Stimulated activated CD8-positive, alpha-beta memory T cell treated with anti-CD3 and anti-CD28 coated beads, Interleukin-7, amount 100 ng/mL, for 1 hour (primary cell): Measurements from ENCODE around the gene GAPVD1.

ENCODE experiments used
- DNase-seq, 2 donors: peaks; one replicate each; pipeline ENCODE4 v3.0.0-alpha.2; 2020; ENCODE audit warnings: low read depth in 2 of 2

GAPVD1 gene

DNA sequence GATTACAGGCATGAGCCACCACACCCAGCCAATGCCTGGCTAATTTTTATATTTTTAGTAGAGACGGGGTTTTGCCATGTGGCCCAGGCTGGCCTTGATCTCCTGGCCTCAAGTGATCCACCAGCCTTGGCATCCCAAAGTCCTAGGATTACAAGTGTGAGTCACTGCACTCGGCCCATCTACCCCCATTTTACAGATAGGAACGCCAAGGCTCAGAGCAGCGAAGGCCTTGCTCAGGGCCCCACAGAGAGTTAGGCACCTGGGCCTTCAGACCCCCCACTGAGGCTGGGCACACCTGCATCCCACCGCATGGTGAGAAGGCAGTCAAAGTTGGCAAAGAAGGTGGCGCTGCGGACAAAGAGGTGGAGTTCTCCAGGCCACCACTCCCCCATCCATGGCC, 143.1 kb downstream of the GAPVD1 start:
- no peak for DNase-seq

- DNase-seq, result no peak
Observed at GRCh38 chr9:125405938-125406809, 144.5 kb downstream of the GAPVD1 start.

- no peak for DNase-seq
Observed at GRCh38 chr9:125406810-125407087, 145.1 kb downstream of the GAPVD1 start.

- no peak for DNase-seq
Observed at GRCh38 chr9:125407432-125407973, 145.9 kb downstream of the GAPVD1 start.

DNA sequence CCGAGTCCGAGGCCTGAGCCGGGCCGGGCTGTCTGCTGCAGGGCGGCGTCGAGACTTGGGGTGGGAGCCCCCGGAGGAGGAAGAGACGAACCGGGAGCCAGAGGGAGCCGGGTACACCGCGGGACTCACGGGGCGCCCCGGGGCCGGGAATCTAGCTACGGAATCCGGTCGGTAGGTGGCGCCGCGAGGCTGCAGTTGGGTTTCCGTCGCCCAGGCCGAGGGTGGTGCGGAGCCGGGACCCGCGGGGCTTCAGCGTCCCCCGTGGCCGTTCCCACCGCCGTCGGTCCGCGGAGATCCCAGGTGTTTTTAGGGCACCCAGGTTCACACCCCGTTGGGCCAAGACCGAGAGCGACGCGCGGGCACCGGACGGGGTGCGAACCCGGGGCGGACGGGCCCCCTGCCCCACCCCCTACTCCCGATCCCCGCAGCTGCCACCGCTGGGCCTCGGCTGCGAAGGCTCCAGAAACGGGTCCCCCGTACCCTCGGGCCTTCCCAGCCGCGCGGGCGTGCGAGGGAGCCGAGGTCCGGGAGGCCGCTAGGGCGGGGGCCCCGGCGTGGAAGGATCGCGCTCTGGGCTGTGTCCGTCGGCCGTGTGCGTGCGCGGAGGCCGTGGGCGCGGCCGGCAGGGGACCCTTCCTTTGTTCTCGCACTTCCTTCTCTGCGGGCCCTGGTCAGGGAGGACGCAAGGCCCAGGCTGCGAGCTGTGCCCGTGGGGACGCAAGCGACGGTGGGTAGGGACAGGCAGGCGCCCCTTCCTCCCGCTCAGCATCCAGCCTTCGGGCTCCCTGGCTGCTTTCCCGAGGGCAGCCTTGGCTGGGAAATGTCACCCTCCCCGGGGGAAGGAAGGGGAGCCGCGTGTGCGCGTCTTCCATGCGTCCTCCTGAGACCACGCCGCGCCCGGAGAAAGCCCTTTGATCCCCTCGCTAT, 146.6 kb downstream of the GAPVD1 start:
- DNase-seq, result peak; percentile 53 to 64

DNA sequence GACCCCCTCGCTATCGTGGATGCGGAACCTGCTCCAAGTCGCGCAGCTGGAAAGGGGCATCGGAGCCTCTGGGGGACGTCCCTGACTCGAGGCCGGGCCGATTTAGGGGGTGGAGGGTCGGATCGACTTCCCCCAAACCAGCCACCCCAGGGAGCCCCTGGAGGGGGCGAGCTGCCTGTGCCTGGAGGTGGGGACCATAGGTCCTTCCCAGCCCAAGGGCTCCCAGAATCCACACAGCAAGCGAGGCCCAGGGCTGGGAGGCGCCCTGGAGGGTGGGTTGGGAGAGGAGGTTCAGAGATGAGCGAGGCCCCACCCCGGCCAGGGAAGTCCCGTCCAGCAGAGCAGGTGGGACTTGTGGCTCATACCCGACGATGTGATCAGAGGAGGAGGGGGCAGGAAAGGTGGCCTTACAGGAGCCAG, 147.6 kb downstream of the GAPVD1 start:
- DNase-seq, result no peak

DNA sequence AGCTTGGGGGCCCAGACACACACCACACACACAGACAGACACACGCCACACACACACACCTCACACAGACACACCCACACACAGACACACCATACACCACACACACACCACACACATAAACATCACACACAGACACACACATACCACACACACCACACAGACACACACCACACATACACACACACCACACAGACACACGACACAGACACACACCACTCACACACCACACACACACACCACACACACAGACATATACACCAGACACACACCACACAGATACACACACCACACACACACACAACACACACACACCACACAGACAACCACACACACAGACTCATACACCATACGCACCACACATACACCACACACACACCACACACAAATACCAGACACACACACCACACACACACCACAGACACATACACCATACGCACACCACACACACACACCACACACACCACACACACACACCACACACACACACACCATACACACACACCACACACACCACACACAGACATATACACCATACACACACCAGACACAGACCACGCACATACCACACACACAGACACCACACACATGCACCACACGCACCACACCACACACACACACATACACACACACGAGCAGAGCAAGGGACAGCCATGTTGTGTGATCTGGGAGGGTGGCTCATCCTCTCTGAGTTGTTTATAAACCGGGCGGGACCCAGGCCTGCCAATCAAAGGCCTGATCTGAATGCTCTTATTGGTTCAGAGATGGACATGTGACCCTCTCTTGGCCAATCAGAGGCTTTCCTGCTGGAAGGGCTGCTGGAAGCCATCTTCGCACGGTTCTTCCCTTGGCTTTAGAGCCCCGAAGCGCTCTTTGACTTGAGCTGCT, 148.3 kb downstream of the GAPVD1 start:
- no peak for DNase-seq

- DNase-seq, result no peak
Observed at GRCh38 chr9:125410522-125410894, 148.9 kb downstream of the GAPVD1 start.

DNA sequence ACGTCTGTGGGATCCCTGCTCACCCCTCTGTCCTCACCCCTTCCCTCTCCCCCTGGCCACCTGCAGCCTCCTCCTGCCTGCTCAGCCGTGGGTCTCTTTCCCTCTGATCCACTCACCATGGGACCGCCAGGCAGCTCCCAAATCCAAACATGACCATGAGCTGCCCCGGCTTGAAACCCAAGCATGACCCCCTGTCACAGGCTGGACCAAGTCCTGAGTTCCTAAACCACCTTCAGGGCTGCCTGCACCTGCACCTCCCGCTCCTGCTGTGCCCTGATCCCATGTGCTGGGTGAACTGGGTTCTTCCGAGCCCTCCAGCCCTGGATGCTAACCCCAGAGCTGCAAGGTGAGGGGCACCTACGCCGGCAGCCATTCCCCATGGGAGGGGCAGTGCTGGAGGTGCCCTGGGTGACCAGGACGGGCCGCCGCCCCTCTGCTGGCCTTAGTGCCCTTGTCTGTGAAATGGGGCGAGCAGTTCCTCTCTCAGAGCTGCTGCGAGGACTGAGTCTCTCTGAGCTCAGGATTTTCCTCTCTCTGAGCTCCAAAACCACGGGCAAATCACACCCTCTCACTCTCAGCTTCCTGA, 149.6 kb downstream of the GAPVD1 start:
- no peak for DNase-seq

DNA sequence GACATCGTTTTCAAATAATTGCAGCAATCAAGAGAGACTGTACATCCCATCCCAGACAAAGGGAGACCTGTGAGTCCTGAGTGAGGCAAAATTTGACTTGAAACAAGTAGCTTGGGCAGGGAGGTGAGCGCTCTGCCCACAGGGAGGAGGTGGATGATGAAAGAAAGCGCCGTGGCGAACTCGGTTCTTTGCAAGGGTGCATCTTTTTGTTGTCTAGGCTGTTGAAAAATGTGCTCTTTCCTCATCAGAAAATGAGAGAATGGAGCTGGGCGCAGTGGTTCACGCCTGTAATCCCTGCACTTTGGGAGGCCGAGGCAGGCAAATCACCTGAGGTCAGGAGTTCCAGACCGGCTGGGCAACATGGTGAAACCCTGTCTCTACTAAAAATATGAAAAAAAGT, 150.5 kb downstream of the GAPVD1 start:
- no peak for DNase-seq

GRCh38 chr9:125413579-125413978, 152.0 kb downstream of the GAPVD1 start:
- DNase-seq, result no peak

GRCh38 chr9:125415583-125416460, 154.2 kb downstream of the GAPVD1 start:
- no peak for DNase-seq

DNA sequence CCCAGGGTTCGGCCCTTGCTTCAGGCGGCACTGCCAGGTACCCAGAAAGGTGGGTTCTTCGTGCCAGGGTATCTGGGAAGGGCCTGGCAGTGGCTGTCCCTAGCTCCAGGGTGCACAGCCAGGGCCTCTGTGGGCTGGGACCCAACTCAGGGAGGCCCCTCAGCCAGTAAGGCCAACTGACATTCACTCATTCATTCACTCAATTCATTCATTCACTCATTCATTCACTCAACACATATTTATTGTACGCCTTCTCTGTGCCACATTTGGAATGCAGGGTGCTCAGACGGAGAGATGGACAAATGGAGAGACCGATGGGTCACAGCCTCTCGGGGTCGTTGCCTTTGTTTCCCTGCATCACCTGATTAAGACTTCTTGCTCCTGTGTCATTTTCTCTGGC, 154.9 kb downstream of the GAPVD1 start:
- DNase-seq, result no peak
